NT2/D1 (cell line): ENCODE data around the gene ARL4A.

Experiments used
- YY1 ChIP-seq: IDR thresholded peaks from 2 replicates; pipeline ENCODE4 v1.6.1; 2011; ENCODE audit not compliant: insufficient read length, insufficient read depth
- ZNF274 ChIP-seq: IDR thresholded peaks from 2 replicates; pipeline ENCODE4 v1.6.1; 2011; ENCODE audit warnings: mild to moderate bottlenecking, low read depth, low read length

- no peak for TF ChIP-seq ZNF274
- TF ChIP-seq YY1 = no peak
These were observed 20.9 kb downstream of the ARL4A start for GRCh38 chr7:12708314-12708713.
